GM12801 (cell line): ENCODE measurements around the gene WSCD1.

Experiments
- CTCF ChIP-seq: IDR thresholded peaks from one replicate; pipeline ENCODE4 v1.5.1; 2011; ENCODE audit warnings: control low read depth; ENCODE audit not compliant: insufficient read length; ENCODE audit errors: extremely low read depth

Gene WSCD1

GRCh38 chr17:6069539-6070429 is at the start of gene WSCD1:
TSS of gene WSCD1 (plus strand) at chr17:6070379. CDS start at chr17:6080659, 10,280 bp downstream.
- TF ChIP-seq CTCF = no peak

DNA sequence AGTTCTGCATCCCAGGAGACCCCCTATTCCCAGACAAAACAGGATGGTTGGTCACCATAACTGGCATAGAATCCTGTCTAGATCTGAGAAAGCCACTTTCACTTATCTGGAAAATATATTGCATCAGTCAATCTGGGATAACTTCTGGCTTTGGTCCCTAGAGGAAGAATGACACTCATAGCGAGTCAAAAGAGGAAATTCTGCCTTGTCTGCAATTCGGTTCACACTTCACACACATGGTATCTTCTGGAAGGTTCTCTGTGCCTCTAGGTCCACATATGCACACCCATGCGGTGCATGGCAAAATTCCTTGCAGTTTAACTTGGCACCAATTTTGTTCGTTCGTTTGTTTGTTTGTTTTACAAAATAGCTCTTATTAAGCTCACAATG is 49.2 kb upstream of the WSCD1 start:
- TF ChIP-seq CTCF = no peak

GRCh38 chr17:6021627-6022026 is 48.6 kb upstream of the WSCD1 start:
- TF ChIP-seq CTCF = no peak

DNA sequence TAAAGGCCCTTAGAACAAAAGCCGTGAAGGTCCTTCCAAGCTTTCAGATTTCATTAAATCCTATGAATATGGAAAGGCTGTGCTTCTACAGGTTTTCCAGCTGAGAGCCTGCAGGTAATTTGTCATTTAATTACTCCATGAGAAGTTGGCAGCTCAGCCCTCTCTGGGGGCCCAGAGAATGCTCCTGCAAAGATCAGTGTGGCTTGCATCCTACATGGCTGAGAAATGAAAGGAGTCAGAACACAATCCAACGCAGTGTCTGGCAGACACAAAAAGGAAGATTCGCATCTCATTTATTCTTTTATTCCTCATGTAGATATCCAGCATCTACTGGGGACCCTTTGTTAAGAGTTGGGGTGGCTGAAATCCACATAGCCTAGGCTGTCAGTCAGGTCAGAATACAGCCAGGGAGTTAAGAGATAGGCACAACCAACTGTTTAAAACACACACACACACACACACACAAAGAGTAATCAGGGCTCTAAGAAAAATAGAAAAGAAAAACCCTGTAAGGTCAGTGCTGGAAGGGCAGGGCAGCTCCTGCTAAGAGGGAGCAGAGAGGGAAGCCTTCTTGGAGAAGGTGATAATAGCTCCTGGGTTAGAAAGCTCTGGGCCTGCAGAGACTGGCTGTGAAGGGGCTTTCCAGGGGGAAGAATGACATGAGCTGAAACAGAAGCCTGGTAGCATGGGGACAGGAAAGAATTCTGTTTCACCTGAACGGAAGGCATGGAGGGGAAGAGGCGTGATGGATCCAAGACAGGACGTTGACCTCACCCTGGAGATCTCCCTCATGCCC is 46.9 kb upstream of the WSCD1 start:
- no peak for TF ChIP-seq CTCF

GRCh38 chr17:6024576-6024975 is 45.6 kb upstream of the WSCD1 start:
- TF ChIP-seq CTCF = no peak

DNA sequence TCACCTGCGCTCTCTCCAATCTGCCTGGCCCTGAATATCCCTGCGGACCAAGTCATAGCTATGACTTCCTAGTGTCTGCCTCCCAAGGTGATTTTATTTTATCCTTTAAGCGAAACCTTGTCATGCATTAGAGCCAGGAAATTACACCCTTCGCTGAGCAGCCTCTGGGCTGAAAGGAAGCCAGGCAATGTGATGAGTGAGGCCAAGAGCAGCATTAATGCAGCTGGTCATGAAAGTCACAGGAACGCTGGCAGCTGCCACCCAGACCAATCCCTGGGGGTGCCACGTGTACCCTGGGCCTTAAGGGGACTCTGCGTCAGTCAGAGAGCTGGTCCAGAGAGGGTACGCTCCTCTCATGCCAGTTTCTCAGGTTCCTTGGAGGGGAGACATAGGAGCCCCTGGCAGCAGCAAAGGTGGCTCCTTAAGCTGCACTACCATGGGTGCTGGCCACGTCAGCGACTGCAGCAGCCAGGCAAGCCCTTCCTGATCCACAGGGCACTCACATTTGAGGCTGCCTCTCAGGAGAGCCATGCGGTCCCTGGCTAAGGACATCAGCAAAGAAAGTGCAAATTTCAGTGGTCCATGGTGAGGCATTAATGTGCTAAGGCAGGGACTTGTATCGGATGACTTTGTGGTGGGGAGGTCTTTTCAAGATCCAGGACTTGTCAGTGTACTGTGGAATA is 42.7 kb upstream of the WSCD1 start:
- no peak for TF ChIP-seq CTCF

- TF ChIP-seq CTCF = no peak
Measured at GRCh38 chr17:6028294-6028693, 41.9 kb upstream of the WSCD1 start.
